Memory B cell (primary cell): ENCODE data around the gene SIGLEC11.

Experiments
- ATAC-seq: fragments of 150-1000 bp; cut with Tn5 transposase; 2 replicates; pipeline ENCODE4 v1.10.0; 2021; ENCODE audit warnings: low read depth, mild to moderate bottlenecking, moderate library complexity
- DNase-seq, 2 donors: peaks; one replicate each; pipeline ENCODE4 v3.0.0; 2022; ENCODE audit warnings: low spot score in 2 of 2
- H3K27ac Mint-ChIP-seq: one replicate; pipeline ENCODE4 v1.8.0; 2022; ENCODE audit warnings: mild to moderate bottlenecking, moderate library complexity, mixed read lengths
- H3K27me3 Mint-ChIP-seq: one replicate; pipeline ENCODE4 v1.8.0; 2022; ENCODE audit warnings: mixed read lengths
- H3K36me3 Mint-ChIP-seq: one replicate; pipeline ENCODE4 v1.8.0; 2022; ENCODE audit warnings: mild to moderate bottlenecking, mixed read lengths
- H3K4me1 Mint-ChIP-seq: one replicate; pipeline ENCODE4 v1.8.0; 2022; ENCODE audit warnings: mixed read lengths
- H3K4me3 Mint-ChIP-seq: one replicate; pipeline ENCODE4 v1.8.0; 2022; ENCODE audit warnings: mild to moderate bottlenecking, moderate library complexity, mixed read lengths
- H3K9me3 Mint-ChIP-seq: one replicate; pipeline ENCODE4 v1.8.0; 2022; ENCODE audit warnings: mixed read lengths

SIGLEC11 gene

GRCh38 chr19:49921871-49922795, 38.8 kb downstream of the SIGLEC11 start:
- peaks cover 17% of the 10 kb centered on the region for H3K36me3 Mint-ChIP-seq
- H3K4me1 Mint-ChIP-seq: peaks cover 30% of the 10 kb centered on the region
- no peak for DNase-seq
- H3K9me3 Mint-ChIP-seq: no peaks in the 10 kb centered on the region
- ATAC-seq: no peak
- no peak overlapping the region for H3K4me3 Mint-ChIP-seq
- peak overlapping the region; percentile 85 for H3K27ac Mint-ChIP-seq
- no peaks in the 10 kb centered on the region for H3K27me3 Mint-ChIP-seq

DNA sequence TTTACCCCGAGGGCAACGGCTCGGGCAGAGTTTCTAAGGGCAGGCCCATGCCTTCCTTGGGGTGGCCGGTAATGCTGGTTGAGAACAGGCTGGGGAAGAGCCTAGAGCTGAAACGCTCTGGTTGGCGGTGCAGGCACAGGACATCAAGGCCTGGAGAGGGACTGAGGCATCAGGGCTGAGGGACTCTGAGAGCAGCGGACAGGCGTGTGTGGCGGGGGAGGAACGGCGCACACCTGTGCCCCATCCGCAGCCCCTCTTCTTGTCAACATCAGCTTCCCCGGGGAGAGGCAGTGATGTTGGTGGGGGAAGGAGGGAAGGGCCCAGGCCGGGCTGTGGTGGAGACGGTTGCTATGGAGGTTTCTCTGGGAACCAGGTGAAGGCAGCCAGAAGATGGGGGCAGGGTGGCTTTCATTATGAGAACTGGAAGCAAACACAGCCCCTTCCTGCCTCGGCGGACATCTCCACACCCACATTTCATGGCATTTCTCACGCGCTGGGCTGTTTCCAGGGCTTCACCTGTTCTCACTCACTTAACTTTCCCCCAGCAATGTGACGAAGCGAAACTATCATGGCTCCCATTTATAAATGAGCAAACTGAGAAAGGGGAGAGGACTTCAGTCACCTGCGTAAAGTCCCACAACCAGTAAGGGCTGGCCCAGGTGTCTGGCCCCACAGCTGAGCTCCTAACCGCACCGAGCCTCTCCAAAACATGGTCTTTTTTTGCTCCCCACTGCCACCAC, 40.2 kb downstream of the SIGLEC11 start:
- peaks cover 20% of the 10 kb centered on the region for H3K36me3 Mint-ChIP-seq
- H3K4me1 Mint-ChIP-seq: peaks cover 32% of the 10 kb centered on the region
- ATAC-seq (peak; percentile 37), DNase-seq (no peak)
- H3K27ac Mint-ChIP-seq: peak overlapping the region; percentile 85
- H3K27me3 Mint-ChIP-seq: no peaks in the 10 kb centered on the region
- no peak overlapping the region for H3K4me3 Mint-ChIP-seq
- H3K9me3 Mint-ChIP-seq: no peaks in the 10 kb centered on the region

- Mint-ChIP-seq H3K27ac (peak overlapping the region; percentile 88), H3K36me3 (peaks cover 21% of the 10 kb centered on the region), H3K4me3 (no peak overlapping the region), H3K27me3 (no peaks in the 10 kb centered on the region), H3K9me3 (no peaks in the 10 kb centered on the region), H3K4me1 (peaks cover 25% of the 10 kb centered on the region)
- DNase-seq (no peak), ATAC-seq (no peak)
These were observed 42.9 kb downstream of the SIGLEC11 start for GRCh38 chr19:49918089-49918488.

GRCh38 chr19:49916839-49917733, 43.9 kb downstream of the SIGLEC11 start:
- Mint-ChIP-seq H3K9me3 (no peaks in the 10 kb centered on the region), H3K4me3 (peak overlapping the region; percentile 73), H3K36me3 (peaks cover 21% of the 10 kb centered on the region), H3K4me1 (peaks cover 29% of the 10 kb centered on the region), H3K27ac (peak overlapping the region; percentile 88), H3K27me3 (no peaks in the 10 kb centered on the region)
- no peak for DNase-seq
- ATAC-seq: peak; percentile 73

- Mint-ChIP-seq H3K4me3 (no peak overlapping the region), H3K9me3 (no peaks in the 10 kb centered on the region), H3K4me1 (peaks cover 31% of the 10 kb centered on the region), H3K36me3 (peaks cover 17% of the 10 kb centered on the region), H3K27me3 (no peaks in the 10 kb centered on the region), H3K27ac (peak overlapping the region; percentile 22)
- DNase-seq (no peak), ATAC-seq (no peak)
These were observed 45.7 kb downstream of the SIGLEC11 start for GRCh38 chr19:49915271-49915670.

GRCh38 chr19:49913720-49914119, 47.3 kb downstream of the SIGLEC11 start:
- no peak for DNase-seq
- Mint-ChIP-seq H3K27ac (no peak overlapping the region), H3K27me3 (no peaks in the 10 kb centered on the region), H3K9me3 (no peaks in the 10 kb centered on the region), H3K4me3 (no peak overlapping the region), H3K4me1 (peaks cover 35% of the 10 kb centered on the region), H3K36me3 (peaks cover 14% of the 10 kb centered on the region)
- ATAC-seq: no peak

GRCh38 chr19:49912965-49913685, 47.8 kb downstream of the SIGLEC11 start:
- H3K4me3 Mint-ChIP-seq: no peak overlapping the region
- no peaks in the 10 kb centered on the region for H3K9me3 Mint-ChIP-seq
- DNase-seq (no peak), ATAC-seq (no peak)
- no peaks in the 10 kb centered on the region for H3K27me3 Mint-ChIP-seq
- H3K36me3 Mint-ChIP-seq: peaks cover 17% of the 10 kb centered on the region
- H3K4me1 Mint-ChIP-seq: peaks cover 36% of the 10 kb centered on the region
- no peak overlapping the region for H3K27ac Mint-ChIP-seq

GRCh38 chr19:49911381-49912145, 49.4 kb downstream of the SIGLEC11 start:
- Mint-ChIP-seq H3K36me3 (peaks cover 16% of the 10 kb centered on the region), H3K27ac (peak overlapping the region; percentile 45), H3K9me3 (no peaks in the 10 kb centered on the region), H3K4me1 (peaks cover 37% of the 10 kb centered on the region), H3K4me3 (peak overlapping the region; percentile 28), H3K27me3 (no peaks in the 10 kb centered on the region)
- DNase-seq (peak in 1 of 2 donors; percentile 45), ATAC-seq (peak; percentile 75)

GRCh38 chr19:49910179-49910578, 50.8 kb downstream of the SIGLEC11 start:
- no peak for ATAC-seq
- no peak overlapping the region for H3K27ac Mint-ChIP-seq
- H3K36me3 Mint-ChIP-seq: peaks cover 11% of the 10 kb centered on the region
- H3K27me3 Mint-ChIP-seq: no peaks in the 10 kb centered on the region
- DNase-seq: no peak
- H3K9me3 Mint-ChIP-seq: no peaks in the 10 kb centered on the region
- H3K4me1 Mint-ChIP-seq: peaks cover 49% of the 10 kb centered on the region
- H3K4me3 Mint-ChIP-seq: no peak overlapping the region

DNA sequence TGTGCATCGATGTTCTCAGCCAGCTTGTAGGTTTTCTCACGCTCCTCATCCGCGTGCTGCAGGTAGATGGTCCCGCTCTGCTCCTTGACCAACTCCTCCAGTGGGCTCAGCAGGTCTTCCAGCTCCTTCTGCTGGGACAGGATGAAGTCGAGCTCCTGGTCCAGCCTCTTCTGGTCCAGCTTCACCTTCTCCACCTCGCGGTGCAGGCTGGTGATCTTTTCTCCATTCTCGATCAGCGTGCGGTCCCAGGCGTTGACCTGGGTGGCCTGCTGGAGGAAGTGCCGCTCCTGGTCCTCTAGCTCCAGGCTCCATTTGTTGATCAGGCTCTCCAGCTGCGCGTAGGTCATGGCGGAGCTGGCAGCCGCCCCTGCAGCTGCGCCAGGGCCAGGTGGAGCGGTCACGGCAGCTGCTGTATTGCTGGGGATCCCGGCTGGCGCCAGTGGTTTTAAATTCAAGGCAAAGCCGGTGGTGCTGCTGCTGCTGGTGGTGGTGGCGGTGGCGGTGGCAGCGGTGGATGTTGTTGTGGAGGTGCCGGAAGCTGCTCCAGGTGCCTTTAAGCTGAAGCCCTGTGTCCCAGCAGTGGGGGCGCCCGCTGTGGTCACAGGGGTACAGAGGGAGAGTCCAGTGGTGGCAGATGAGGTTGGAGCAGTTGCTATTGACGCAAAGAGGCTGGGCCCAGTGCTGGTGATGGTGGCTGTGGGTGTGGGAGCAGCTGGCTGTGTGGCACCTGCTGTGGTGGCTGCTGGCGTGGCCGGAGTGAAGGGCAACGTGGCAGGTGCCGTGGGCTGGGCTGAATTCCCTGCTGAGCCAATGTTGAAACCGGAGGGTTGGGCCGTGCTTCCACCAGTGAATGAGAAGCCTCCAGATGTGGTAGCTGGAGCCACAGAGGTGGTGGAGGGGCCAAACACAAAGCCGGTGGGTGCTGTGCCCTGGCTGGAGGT, 52.2 kb downstream of the SIGLEC11 start:
- peaks cover 8% of the 10 kb centered on the region for H3K36me3 Mint-ChIP-seq
- H3K4me3 Mint-ChIP-seq: peak overlapping the region; percentile 59
- peaks cover 48% of the 10 kb centered on the region for H3K4me1 Mint-ChIP-seq
- DNase-seq: no peak
- ATAC-seq: no peak
- no peaks in the 10 kb centered on the region for H3K9me3 Mint-ChIP-seq
- H3K27me3 Mint-ChIP-seq: no peaks in the 10 kb centered on the region
- peak overlapping the region; percentile 84 for H3K27ac Mint-ChIP-seq

DNA sequence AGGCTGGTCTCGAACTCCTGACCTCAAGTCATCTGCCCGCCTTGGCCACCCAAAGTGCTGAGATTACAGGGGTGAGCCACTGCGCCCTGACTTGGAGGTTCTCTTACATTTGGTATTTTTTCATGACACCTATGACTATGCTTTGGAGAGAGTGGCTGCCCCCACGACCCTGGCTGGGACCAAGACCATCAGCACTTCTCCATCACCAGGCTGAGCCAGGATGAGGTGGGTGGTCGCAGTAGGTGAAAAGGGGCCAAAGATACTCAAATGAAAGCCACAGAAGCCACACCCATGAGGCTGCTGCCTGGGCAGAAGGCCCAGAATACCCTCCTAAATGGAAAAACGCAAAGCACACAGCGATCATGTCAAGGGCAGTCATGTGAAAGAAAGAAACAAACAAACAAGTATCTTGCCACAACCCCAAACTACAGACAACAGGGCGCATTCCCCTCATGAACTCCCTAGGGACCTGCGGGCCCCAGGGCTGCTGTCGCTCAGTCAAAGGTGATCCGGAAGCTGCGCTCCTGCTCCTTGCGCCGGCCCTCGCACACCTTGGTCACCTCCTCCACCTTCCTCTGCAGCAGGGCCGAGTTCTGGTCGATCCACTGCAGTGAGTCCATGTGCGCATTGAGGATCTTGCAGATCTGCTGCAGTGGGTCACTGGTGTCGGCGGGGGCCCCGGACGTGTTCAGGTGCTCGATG, 53.1 kb downstream of the SIGLEC11 start:
- Mint-ChIP-seq H3K27ac (peak overlapping the region; percentile 84), H3K4me3 (peak overlapping the region; percentile 59), H3K4me1 (peaks cover 42% of the 10 kb centered on the region), H3K27me3 (no peaks in the 10 kb centered on the region), H3K9me3 (no peaks in the 10 kb centered on the region), H3K36me3 (peaks cover 6% of the 10 kb centered on the region)
- peak; percentile 61 for ATAC-seq
- DNase-seq: no peak
